WTC11 (cell line): ENCODE measurements around the gene ADGRL3. TPM values are rescaled to one million over a fixed set of nuclear protein-coding genes. Genes with fewer than 3 reads are reported as not detected.

Experiments used
- ATAC-seq: fragments of 200-7000 bp; cut with Tn5 transposase; 2 replicates; pipeline ENCODE4 v1.10.0; 2021; ENCODE audit warnings: mild to moderate bottlenecking, moderate library complexity
- CTCF ChIA-PET: fragments of 300-600 bp; sonication (Branson Sonifier 250); formaldehyde crosslinking; loops from one replicate; lab custom pipeline; 2021; ENCODE audit warnings: antibody characterized with exemption; lab: Charles Lee
- POLR2A ChIA-PET: fragments of 350-600 bp; sonication (Branson Sonifier 250); formaldehyde crosslinking; loops from one replicate; lab custom pipeline; 2021; ENCODE audit warnings: antibody characterized with exemption; lab: Charles Lee
- DNase-seq: peaks from one replicate; pipeline ENCODE4 v3.0.0; 2021; ENCODE audit warnings: low spot score
- H3K27ac Mint-ChIP-seq: 2 replicates; pipeline ENCODE4 v1.8.0; 2021; ENCODE audit warnings: mixed read lengths
- H3K27me3 Mint-ChIP-seq: 2 replicates; pipeline ENCODE4 v1.8.0; 2021; ENCODE audit warnings: low read depth, mild to moderate bottlenecking, moderate library complexity, mixed read lengths
- H3K36me3 Mint-ChIP-seq: 2 replicates; pipeline ENCODE4 v1.8.0; 2021; ENCODE audit warnings: mixed read lengths
- H3K4me1 Mint-ChIP-seq: 2 replicates; pipeline ENCODE4 v1.8.0; 2022; ENCODE audit warnings: mixed read lengths
- H3K4me3 Mint-ChIP-seq: 2 replicates; pipeline ENCODE4 v1.8.0; 2021; ENCODE audit warnings: mild to moderate bottlenecking, moderate library complexity, mixed read lengths
- H3K9me3 Mint-ChIP-seq: 2 replicates; pipeline ENCODE4 v1.8.0; 2021; ENCODE audit warnings: mixed read lengths
- CTCF ChIP-seq: fragments of 200-600 bp; IDR thresholded peaks from 2 replicates; pipeline ENCODE4 v1.8.0; 2022; ENCODE audit warnings: antibody characterized with exemption
- ELF4 ChIP-seq: sonication (generic); formaldehyde crosslinking; IDR thresholded peaks from 2 replicates; pipeline ENCODE4 v1.8.1; 2022; ENCODE audit warnings: low read depth, mild to moderate bottlenecking, moderate library complexity, missing genetic modification reagents
- ESRRA ChIP-seq: sonication (generic); formaldehyde crosslinking; IDR thresholded peaks from 2 replicates; pipeline ENCODE4 v1.8.1; 2022; ENCODE audit warnings: mild to moderate bottlenecking, missing genetic modification reagents, borderline replicate concordance
- GABPB1 ChIP-seq: sonication (generic); formaldehyde crosslinking; IDR thresholded peaks from 2 replicates; pipeline ENCODE4 v1.8.1; 2023; ENCODE audit warnings: mild to moderate bottlenecking, missing genetic modification reagents
- GTF2I ChIP-seq: fragments of 250-450 bp; sonication (Bioruptor Pico); conservative IDR thresholded peaks from 2 replicates; pipeline ENCODE4 v1.4.0; 2021; ENCODE audit warnings: mild to moderate bottlenecking
- HMGA2 ChIP-seq: fragments of 250-450 bp; sonication (Bioruptor Pico); IDR thresholded peaks from 2 replicates; pipeline ENCODE4 v1.4.0; 2021; ENCODE audit warnings: mild to moderate bottlenecking, moderate library complexity
- JAZF1 ChIP-seq: fragments of 250-450 bp; sonication (Bioruptor Pico); IDR thresholded peaks from 2 replicates; pipeline ENCODE4 v1.9.0; 2021; ENCODE audit warnings: moderate library complexity, mild to moderate bottlenecking, inconsistent platforms
- MAX ChIP-seq: sonication (generic); formaldehyde crosslinking; IDR thresholded peaks from 2 replicates; pipeline ENCODE4 v1.8.0; 2022; ENCODE audit warnings: mild to moderate bottlenecking, missing genetic modification reagents
- MXD4 ChIP-seq: fragments of 250-450 bp; sonication (Bioruptor Pico); IDR thresholded peaks from 2 replicates; pipeline ENCODE4 v1.8.0; 2021; ENCODE audit warnings: mild to moderate bottlenecking, moderate library complexity, borderline replicate concordance
- NR3C1 ChIP-seq: sonication (generic); formaldehyde crosslinking; conservative IDR thresholded peaks from 2 replicates; pipeline ENCODE4 v1.8.1; 2023; ENCODE audit warnings: low read depth, mild to moderate bottlenecking, missing genetic modification reagents
- PRDM15 ChIP-seq: sonication (generic); formaldehyde crosslinking; IDR thresholded peaks from 2 replicates; pipeline ENCODE4 v1.8.0; 2022; ENCODE audit warnings: missing genetic modification reagents
- TEAD4 ChIP-seq: sonication (generic); formaldehyde crosslinking; IDR thresholded peaks from 2 replicates; pipeline ENCODE4 v1.8.0; 2022; ENCODE audit warnings: mild to moderate bottlenecking, missing genetic modification reagents
- USF1 ChIP-seq: sonication (generic); formaldehyde crosslinking; IDR thresholded peaks from 2 replicates; pipeline ENCODE4 v1.8.0; 2022; ENCODE audit warnings: mild to moderate bottlenecking, missing genetic modification reagents
- ZBTB21 ChIP-seq: sonication (generic); formaldehyde crosslinking; IDR thresholded peaks from 2 replicates; pipeline ENCODE4 v1.8.1; 2023; ENCODE audit warnings: mild to moderate bottlenecking, missing genetic modification reagents, borderline replicate concordance
- ZBTB43 ChIP-seq: sonication (generic); formaldehyde crosslinking; IDR thresholded peaks from 2 replicates; pipeline ENCODE4 v1.8.1; 2023; ENCODE audit warnings: mild to moderate bottlenecking, missing genetic modification reagents
- ZNF281 ChIP-seq: sonication (generic); formaldehyde crosslinking; IDR thresholded peaks from 2 replicates; pipeline ENCODE4 v1.8.0; 2023; ENCODE audit warnings: mild to moderate bottlenecking, missing genetic modification reagents
- ZNF671 ChIP-seq: fragments of 250-450 bp; sonication (Bioruptor Pico); IDR thresholded peaks from 2 replicates; pipeline ENCODE4 v1.8.0; 2021; ENCODE audit warnings: mild to moderate bottlenecking
- total RNA-seq: library from RNA; stranded (reverse); gene quantifications from 3 replicates; pipeline ENCODE4 v1.2.3, GENCODE V29; 2021

Gene ADGRL3
- total RNA-seq, 1 experiment from 2014 or later = 8.7 TPM

GRCh38 chr4:61716426-61716825 is 516.3 kb downstream of the ADGRL3 start:
- Mint-ChIP-seq H3K36me3 (no peaks in the 10 kb centered on the region), H3K4me1 (peaks cover 26% of the 10 kb centered on the region), H3K9me3 (no peaks in the 10 kb centered on the region), H3K4me3 (no peak overlapping the region), H3K27ac (no peak overlapping the region), H3K27me3 (no peaks in the 10 kb centered on the region)
- TF ChIP-seq TEAD4 = no peak
- TF ChIP-seq ZNF671 (CRISPR knock-in tag) = no peak
- no peak for TF ChIP-seq MAX (CRISPR knock-in tag)
- TF ChIP-seq PRDM15 (CRISPR knock-in tag) = no peak
- TF ChIP-seq USF1 = no peak
- DNase-seq (no peak), ATAC-seq (no peak)
- ChIA-PET CTCF (no interaction called here), POLR2A (no interaction called here)

GRCh38 chr4:61723492-61723891 is 523.4 kb downstream of the ADGRL3 start:
- ChIA-PET POLR2A (no interaction called here), CTCF (no interaction called here)
- peak; percentile 91 for ATAC-seq
- Mint-ChIP-seq H3K27ac (no peak overlapping the region), H3K9me3 (peaks cover 3% of the 10 kb centered on the region; the same call in 1 of the 2 replicates), H3K27me3 (no peaks in the 10 kb centered on the region), H3K36me3 (no peaks in the 10 kb centered on the region), H3K4me1 (peaks cover 27% of the 10 kb centered on the region), H3K4me3 (no peak overlapping the region)
- DNase-seq = peak; percentile 32
- TF ChIP-seq ZNF281 (CRISPR knock-in tag) (no peak), ESRRA (CRISPR knock-in tag) (no peak), GABPB1 (CRISPR knock-in tag) (no peak), ZBTB43 (CRISPR knock-in tag) (no peak), HMGA2 (CRISPR knock-in tag) (no peak), ZBTB21 (CRISPR knock-in tag) (no peak), GTF2I (CRISPR knock-in tag) (no peak), NR3C1 (CRISPR knock-in tag) (no peak), MXD4 (CRISPR knock-in tag) (no peak), JAZF1 (CRISPR knock-in tag) (no peak), CTCF (no peak), ELF4 (CRISPR knock-in tag) (no peak)
